H1 (cell line): ENCODE data around the gene TCERG1L. TPM values are rescaled to one million over a fixed set of nuclear protein-coding genes. Genes with fewer than 3 reads are reported as not detected.

ENCODE experiments used
- CTCF ChIA-PET: fragments of 300-600 bp; sonication (Branson Sonifier 250); formaldehyde crosslinking; loops from one replicate; lab custom pipeline; 2021; ENCODE audit not compliant: partially characterized antibody; lab: Charles Lee
- POLR2A ChIA-PET: fragments of 300-600 bp; sonication (Branson Sonifier 250); formaldehyde crosslinking; loops from one replicate; lab custom pipeline; 2021; ENCODE audit warnings: inconsistent platforms; ENCODE audit not compliant: partially characterized antibody; lab: Charles Lee
- DNase-seq, 2 experiments: peaks; one replicate each; pipeline versions ENCODE4 v3.0.0 to v3.0.0-alpha.2; 2010 to 2022; ENCODE audit warnings: low spot score in 2 of 2, low read depth in 1 of 2, mixed read lengths in 1 of 2
- FAIRE-seq: peaks from 2 replicates; lab custom pipeline; 2011; peaks lifted over from hg19 to GRCh38; lab: Jason Lieb, UNC
- H2AFZ ChIP-seq: 2 replicates; pipeline ENCODE4 v1.8.1; 2012; ENCODE audit warnings: low read length, inconsistent platforms
- H2AK5ac ChIP-seq: 2 replicates; pipeline ENCODE4 v1.6.1; 2013; ENCODE audit warnings: low read depth, low read length
- H2BK120ac ChIP-seq: replicated peaks from 2 replicates; pipeline ENCODE3; 2013; ENCODE audit warnings: low read depth, low read length, inconsistent platforms
- H2BK12ac ChIP-seq: 2 replicates; pipeline ENCODE4 v1.6.1; 2013; ENCODE audit warnings: low read depth, low read length
- H2BK15ac ChIP-seq: 2 replicates; pipeline ENCODE4 v1.6.1; 2013; ENCODE audit warnings: low read length
- H2BK20ac ChIP-seq: 2 replicates; pipeline ENCODE4 v1.6.1; 2013; ENCODE audit warnings: low read length
- H2BK5ac ChIP-seq: 2 replicates; pipeline ENCODE4 v1.6.1; 2013; ENCODE audit warnings: low read depth, low read length
- H3K14ac ChIP-seq: 2 replicates; pipeline ENCODE4 v1.6.1; 2013; ENCODE audit warnings: inconsistent platforms; ENCODE audit not compliant: insufficient read length
- H3K18ac ChIP-seq: 2 replicates; pipeline ENCODE4 v1.6.1; 2013; ENCODE audit warnings: low read length; ENCODE audit errors: extremely low read depth
- H3K23ac ChIP-seq: 2 replicates; pipeline ENCODE4 v1.6.1; 2013; ENCODE audit warnings: inconsistent platforms; ENCODE audit not compliant: insufficient read length
- H3K23me2 ChIP-seq: 2 replicates; pipeline ENCODE4 v1.6.1; 2013; ENCODE audit warnings: low read depth, low read length
- H3K27ac ChIP-seq: 2 replicates; pipeline ENCODE4 v1.6.1; 2011; ENCODE audit warnings: low read depth, low read length, inconsistent platforms
- H3K27me3 ChIP-seq, 4 experiments: replicated peaks in 1 of 4; 1 replicate in 1 of 4; 2 replicates in 3 of 4; pipeline versions ENCODE4 v1.6.1 to v1.8.1; 2011 to 2013; ENCODE audit warnings: low read length in 3 of 4, mild to moderate bottlenecking in 3 of 4, inconsistent platforms in 2 of 4, mixed read lengths in 2 of 4, moderate library complexity in 1 of 4; ENCODE audit not compliant: control insufficient read depth in 3 of 4, insufficient read depth in 3 of 4; ENCODE audit errors: extremely low read depth in 1 of 4
- H3K36me3 ChIP-seq, 4 experiments: 2 replicates each; pipeline versions ENCODE4 v1.6.1 to v1.8.1; 2011 to 2013; ENCODE audit warnings: mild to moderate bottlenecking in 4 of 4, low read length in 3 of 4, moderate library complexity in 2 of 4, control low read depth in 1 of 4, inconsistent platforms in 1 of 4; ENCODE audit not compliant: insufficient read depth in 4 of 4, control insufficient read depth in 2 of 4
- H3K4ac ChIP-seq: replicated peaks from 2 replicates; pipeline ENCODE3; 2013; ENCODE audit warnings: low read length, low read depth, mixed read lengths, inconsistent platforms; ENCODE audit not compliant: insufficient read length
- H3K4me1 ChIP-seq, 4 experiments: replicated peaks in 1 of 4; 1 replicate in 1 of 4; 2 replicates in 3 of 4; pipeline versions ENCODE4 v1.6.1 to v1.8.1; 2011 to 2013; ENCODE audit warnings: low read length in 3 of 4, inconsistent platforms in 2 of 4, mixed read lengths in 1 of 4; ENCODE audit not compliant: insufficient read depth in 4 of 4, control insufficient read depth in 3 of 4
- H3K4me2 ChIP-seq, 2 experiments: 2 replicates each; pipeline versions ENCODE4 v1.6.1 to v1.8.1; 2011 to 2013; ENCODE audit warnings: low read depth in 2 of 2, low read length in 2 of 2, control low read depth in 1 of 2, inconsistent platforms in 1 of 2, mild to moderate bottlenecking in 1 of 2; ENCODE audit not compliant: insufficient read depth in 1 of 2
- H3K4me3 ChIP-seq, 4 experiments: fragments of 200-600, 300-600 bp in 1 of 4; sonication (generic), shearing (Covaris generic), sonication (Bioruptor Twin) in 1 of 4; 2 replicates each; pipeline versions ENCODE4 v1.5.1 to v1.8.1; 2011 to 2016; ENCODE audit warnings: low read length in 4 of 4, low read depth in 3 of 4, control low read depth in 2 of 4, inconsistent platforms in 2 of 4, mild to moderate bottlenecking in 2 of 4, mixed read lengths in 1 of 4, moderate library complexity in 1 of 4; ENCODE audit not compliant: insufficient read depth in 2 of 4; ENCODE audit errors: extremely low read depth in 1 of 4
- H3K56ac ChIP-seq: replicated peaks from 2 replicates; pipeline ENCODE3; 2013; ENCODE audit warnings: low read depth, mild to moderate bottlenecking, mixed read lengths, low read length, inconsistent platforms; ENCODE audit not compliant: insufficient read length
- H3K79me1 ChIP-seq: 2 replicates; pipeline ENCODE4 v1.6.1; 2013; ENCODE audit warnings: low read depth, low read length, control low read depth
- H3K79me2 ChIP-seq, 2 experiments: 2 replicates each; pipeline versions ENCODE4 v1.6.1 to v1.8.1; 2012 to 2013; ENCODE audit warnings: low read length in 2 of 2, mild to moderate bottlenecking in 2 of 2, inconsistent platforms in 1 of 2; ENCODE audit not compliant: insufficient read depth in 2 of 2, control insufficient read depth in 1 of 2
- H3K9ac ChIP-seq, 4 experiments: replicated peaks in 1 of 4; 1 replicate in 1 of 4; 2 replicates in 3 of 4; pipeline versions ENCODE4 v1.6.1 to v1.8.1; 2011 to 2013; ENCODE audit warnings: low read depth in 3 of 4, low read length in 3 of 4, control low read depth in 2 of 4, mild to moderate bottlenecking in 2 of 4, moderate library complexity in 2 of 4, inconsistent platforms in 1 of 4; ENCODE audit errors: extremely low read depth in 1 of 4
- H3K9me3 ChIP-seq, 2 experiments: 2 replicates each; pipeline versions ENCODE4 v1.6.1 to v1.8.1; 2012 to 2013; ENCODE audit warnings: mild to moderate bottlenecking in 2 of 2, moderate library complexity in 2 of 2, control low read depth in 1 of 2, inconsistent platforms in 1 of 2, low read depth in 1 of 2, low read length in 1 of 2, mixed read lengths in 1 of 2; ENCODE audit not compliant: insufficient read depth in 2 of 2
- H4K20me1 ChIP-seq, 2 experiments: replicated peaks in 1 of 2; 2 replicates each; pipeline versions ENCODE3 to v1.8.1; 2011 to 2013; ENCODE audit warnings: inconsistent platforms in 2 of 2, low read length in 2 of 2, mild to moderate bottlenecking in 1 of 2; ENCODE audit not compliant: insufficient read depth in 2 of 2, control insufficient read depth in 1 of 2
- H4K5ac ChIP-seq: 2 replicates; pipeline ENCODE4 v1.6.1; 2013; ENCODE audit warnings: low read length, low read depth, mixed read lengths, inconsistent platforms; ENCODE audit not compliant: insufficient read length
- H4K8ac ChIP-seq: 2 replicates; pipeline ENCODE4 v1.8.0; 2013; ENCODE audit warnings: mild to moderate bottlenecking, moderate library complexity, low read length, inconsistent platforms; ENCODE audit not compliant: insufficient read depth; ENCODE audit errors: extremely low read depth
- H4K91ac ChIP-seq: replicated peaks from 2 replicates; pipeline ENCODE3; 2013; ENCODE audit warnings: low read length, mixed read lengths, inconsistent platforms; ENCODE audit not compliant: insufficient read length
- EP300 ChIP-seq, 2 experiments: IDR thresholded peaks; 1 replicate in 1 of 2; 2 replicates in 1 of 2; pipeline ENCODE4 v1.6.1; 2011 to 2012; ENCODE audit warnings: low read depth in 2 of 2, low read length in 2 of 2, mild to moderate bottlenecking in 2 of 2, borderline replicate concordance in 1 of 2, inconsistent platforms in 1 of 2, moderate library complexity in 1 of 2
- FOSL1 ChIP-seq: IDR thresholded peaks from 2 replicates; pipeline ENCODE4 v1.6.1; 2011; ENCODE audit warnings: mild to moderate bottlenecking, low read depth, low read length, moderate library complexity; ENCODE audit not compliant: insufficient read depth
- GTF2F1 ChIP-seq: IDR thresholded peaks from 2 replicates; pipeline ENCODE4 v1.6.1; 2012; ENCODE audit warnings: low read depth, low read length, improper control_type of control experiment, borderline replicate concordance
- HDAC2 ChIP-seq, 2 experiments: fragments of 300-600 bp in 1 of 2; sonication (generic) in 1 of 2; IDR thresholded peaks; 2 replicates each; pipeline ENCODE4 v1.6.1; 2011 to 2012; ENCODE audit warnings: low read depth in 2 of 2, low read length in 2 of 2, mild to moderate bottlenecking in 2 of 2, moderate library complexity in 2 of 2, borderline replicate concordance in 1 of 2, inconsistent platforms in 1 of 2
- KDM1A ChIP-seq: fragments of 200-600, 300-600 bp; sonication (generic); IDR thresholded peaks from 2 replicates; pipeline ENCODE4 v1.7.1; 2016; ENCODE audit warnings: mild to moderate bottlenecking, low read length, borderline replicate concordance
- KDM4A ChIP-seq: IDR thresholded peaks from one replicate; pipeline ENCODE4 v1.7.1; 2012; ENCODE audit warnings: low read depth, mild to moderate bottlenecking, moderate library complexity, low read length, inconsistent platforms; ENCODE audit not compliant: severe bottlenecking
- KDM5A ChIP-seq: fragments of 200-600 bp; IDR thresholded peaks from 2 replicates; pipeline ENCODE4 v1.7.1; 2012; ENCODE audit warnings: mild to moderate bottlenecking, low read length, inconsistent platforms, mixed read lengths
- POLR2A ChIP-seq, 2 experiments: IDR thresholded peaks; 1 replicate in 1 of 2; 2 replicates in 1 of 2; pipeline ENCODE4 v1.6.1; 2011; ENCODE audit warnings: low read depth in 2 of 2, low read length in 2 of 2, mild to moderate bottlenecking in 2 of 2; ENCODE audit errors: control extremely low read depth in 1 of 2
- SUZ12 ChIP-seq: fragments of 200-600 bp; sonication (generic); IDR thresholded peaks from 2 replicates; pipeline ENCODE4 v1.6.1; 2012; ENCODE audit warnings: mild to moderate bottlenecking, inconsistent platforms, low read length, moderate library complexity, mixed read lengths
- WGBS, 2 experiments: shearing (Covaris generic) in 1 of 2; methylation state at CpG; one replicate each; pipeline versions ENCODE4 v1.1.6 to v1.1.7; 2013 to 2015; ENCODE audit warnings: low lambda C conversion rate in 2 of 2, mixed read lengths in 2 of 2, inconsistent platforms in 1 of 2, low coverage in 1 of 2, missing lambda C conversion rate in 1 of 2; ENCODE audit not compliant: insufficient replicate concordance in 2 of 2, insufficient coverage in 1 of 2, insufficient read length in 1 of 2; ENCODE audit errors: extremely low coverage in 1 of 2, missing lambda C conversion rate in 1 of 2; 5-methylcytosine and 5-hydroxymethylcytosine counted together
- polyA plus RNA-seq, 7 experiments: library from polyadenylated mRNA; depleted of rRNA in 3 of 7; stranded (reverse) in 5 of 7; unstranded in 2 of 7; fragments of >200 nt in 5 of 7; fragments of 200-250 nt in 2 of 7; gene quantifications; 1 replicate in 5 of 7; 2 replicates in 1 of 7; 4 replicates in 1 of 7; pipeline versions ENCODE4 v1.2.1 to v1.2.3, GENCODE V29; 2011 to 2013; ENCODE audit warnings: missing spikeins in 2 of 7, mixed read lengths in 2 of 7
- total RNA-seq: library from RNA; stranded (reverse); fragmentation: NEBNext Ultra II Directional; extraction: Animal tissue kit (Norgen Biotek cat#: 25700); gene quantifications from 2 replicates; pipeline ENCODE4 v1.2.1, GENCODE V29; 2021
- TF ChIP-seq, protein P1 (sequence below): IDR thresholded peaks from 2 replicates; pipeline ENCODE4 v1.6.1; 2011; ENCODE audit warnings: low read depth, mild to moderate bottlenecking, low read length; ENCODE audit not compliant: insufficient read depth

The TCERG1L gene
- total and polyA plus RNA-seq, 2 of the 8 experiments (the other 6 are each of a cell fraction or from before 2014, with no cell fraction given): 3.9 to 6.9 TPM

DNA sequence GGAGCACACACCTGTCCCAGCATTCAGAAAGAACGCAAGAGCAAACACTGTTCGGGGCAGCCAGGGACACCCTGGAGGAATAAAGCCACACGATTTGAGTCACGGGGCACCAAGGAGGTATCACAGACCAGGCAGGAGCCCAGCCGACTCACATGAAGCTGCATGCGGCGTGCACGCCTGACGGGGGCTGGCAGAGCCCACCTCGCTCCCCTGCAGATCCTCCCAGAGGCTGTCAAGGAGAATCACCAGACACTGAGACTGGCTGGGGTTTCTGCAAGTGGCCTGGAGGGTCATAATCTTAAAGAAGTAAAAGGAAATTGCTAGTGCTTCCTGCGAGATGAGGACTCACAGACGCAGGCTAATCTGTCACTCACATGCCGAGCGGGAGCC lies 61.6 kb downstream of the TCERG1L start:
- Histone ChIP-seq H4K20me1 (peaks cover 0 to 3% of the 10 kb centered on the region in 2 experiments), H3K4me1 (peaks cover 0 to 10% (median 6%) of the 10 kb centered on the region in 4 experiments; a peak in 5 of 7 replicates), H3K36me3 (no peaks in the 10 kb centered on the region), H4K91ac (no peak overlapping the region), H3K9me3 (no peaks in the 10 kb centered on the region), H4K5ac (no peak overlapping the region), H3K4ac (no peak overlapping the region), H3K56ac (no peak overlapping the region), H2BK5ac (no peak overlapping the region), H3K23me2 (peaks cover 5% of the 10 kb centered on the region; the same call in 1 of the 2 replicates), H3K9ac (no peak overlapping the region), H4K8ac (no peak overlapping the region), H2BK20ac (no peak overlapping the region), H3K79me1 (peaks cover 4% of the 10 kb centered on the region; the same call in 1 of the 2 replicates), H3K79me2 (no peaks in the 10 kb centered on the region), H3K14ac (no peak overlapping the region), H3K27ac (no peak overlapping the region), H2AK5ac (no peak overlapping the region), H3K18ac (no peak overlapping the region), H2BK120ac (no peak overlapping the region), H3K23ac (no peak overlapping the region), H2BK12ac (no peak overlapping the region), H3K4me2 (no peak overlapping the region), H2AFZ (no peak overlapping the region), H3K27me3 (no peaks in the 10 kb centered on the region), H2BK15ac (no peak overlapping the region), H3K4me3 (no peak overlapping the region)
- FAIRE-seq (no peak), DNase-seq (no peak)
- ChIA-PET POLR2A (no interaction called here), CTCF (interaction anchor here (1.2 to 1.3 kb wide), 2 partner anchors 7 to 9 kb away, joined by 3 to 4 read pairs; no protein-coding TSS in a partner anchor)
- WGBS, 2 experiments: 88% methylated on average over 14 of the region's 14 CpGs; no CpG with 5 or more reads in 1 of the 2 experiments
- TF ChIP-seq FOSL1 (no peak), GTF2F1 (no peak), KDM5A (no peak), POLR2A (IDR thresholded peaks at IDR 0.05; ENCODE audit: control extremely low read depth in 1 of 2, low read depth in 2 of 2, low read length in 2 of 2) (no peak), EP300 (IDR thresholded peaks at IDR 0.05; ENCODE audit: borderline replicate concordance in 1 of 2, low read depth in 2 of 2, low read length in 2 of 2) (no peak), KDM1A (no peak), SUZ12 (no peak), KDM4A (no peak), HDAC2 (IDR thresholded peaks at IDR 0.05; ENCODE audit: borderline replicate concordance in 1 of 2, low read depth in 2 of 2, low read length in 2 of 2) (no peak)
- TF ChIP-seq, protein P1, sequence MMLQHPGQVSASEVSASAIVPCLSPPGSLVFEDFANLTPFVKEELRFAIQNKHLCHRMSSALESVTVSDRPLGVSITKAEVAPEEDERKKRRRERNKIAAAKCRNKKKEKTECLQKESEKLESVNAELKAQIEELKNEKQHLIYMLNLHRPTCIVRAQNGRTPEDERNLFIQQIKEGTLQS: no peak
